Vein endothelial cell (primary cell): Measurements from ENCODE around the gene DYNLT2B. TPM values are rescaled to one million over a fixed set of nuclear protein-coding genes. Genes with fewer than 3 reads are reported as not detected.
A peak's percentile ranks its signal among the peaks of the same experiment; 100 is the strongest.

Experiments
- small RNA-seq: library from RNA; depleted of rRNA; stranded (forward); fragments of <200 nt; gene quantifications from one replicate; pipeline ENCODE3, GENCODE V24; 2012
- total RNA-seq: library from RNA; depleted of rRNA; stranded (reverse); fragments of >200 nt; gene quantifications from 2 replicates; pipeline ENCODE4 v1.2.3, GENCODE V29; 2012

The DYNLT2B gene
- 7.8 and 9.0 TPM in 2 replicates for total RNA-seq

DNA sequence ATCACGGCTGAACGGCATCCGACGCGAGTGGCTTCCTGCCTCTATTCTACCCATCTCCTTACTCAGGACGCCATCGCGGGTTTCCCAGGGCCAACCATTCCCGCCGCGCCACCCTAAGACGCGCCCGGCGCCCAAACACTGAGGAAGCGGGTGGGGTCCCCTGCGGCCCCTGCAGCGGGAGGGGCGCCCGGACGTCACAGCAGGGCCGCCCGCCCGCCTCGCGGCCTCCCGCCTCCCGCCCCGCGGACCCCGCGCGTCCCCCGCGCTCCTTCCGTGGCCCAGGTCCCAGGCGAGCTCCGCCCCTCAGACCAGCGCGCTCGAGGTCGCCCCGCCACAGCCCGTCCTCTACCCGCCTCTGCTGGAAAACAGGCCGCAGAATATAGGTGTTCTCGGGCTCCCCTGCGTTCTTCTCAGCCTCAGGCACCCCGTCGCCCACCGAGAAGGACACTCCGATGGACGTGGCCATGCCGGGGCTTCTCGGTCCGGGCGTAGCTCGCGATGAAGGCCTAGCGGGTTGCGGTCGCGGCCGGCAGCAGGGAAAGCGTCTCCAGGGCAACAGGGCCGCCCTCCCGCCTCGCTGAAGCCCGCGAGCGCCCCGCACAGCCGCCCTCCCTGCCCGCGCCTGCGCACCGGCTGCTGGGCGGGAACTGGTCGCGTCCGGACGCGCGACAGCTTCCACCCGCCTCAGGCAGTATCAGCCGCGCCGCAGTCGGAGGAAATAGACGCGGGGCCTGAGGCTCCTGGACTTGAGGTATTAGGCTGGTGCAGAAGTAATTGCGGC, at the start of gene DYNLT2B:
TSS of gene DYNLT2B (minus strand) at position 554 of the 781 bp plus-strand sequence. CDS start at position 466, 88 bp downstream.

GRCh38 chr3:196287440-196288140, 30.4 kb downstream of the DYNLT2B start, which contains the start of gene PCYT1A:
Gene PCYT1A, minus strand, starts transcription at chr3:196287726. Its CDS starts 17,195 bp downstream, at chr3:196270531.

Small RNA genes within 50 kb of the gene (small RNA-seq; reads per million reads assigned to genes)
- gene AC069257.2 = not detected
- gene RNU6-910P = 0.37 reads per million, percentile 18 among the genes with 10 or more reads in this experiment

Other genes with a start within 250 kb of the DYNLT2B start
- gene TFRC, start 236.2 kb downstream of the DYNLT2B start, total RNA-seq = 161 and 195 TPM in 2 replicates
- not detected in 2 replicates for gene ZDHHC19, start 106.8 kb downstream of the DYNLT2B start, total RNA-seq
- not detected in 2 replicates for gene SLC51A, start 101.7 kb downstream of the DYNLT2B start, total RNA-seq
- gene PCYT1A, start 30.5 kb downstream of the DYNLT2B start, total RNA-seq = 88.5 and 117 TPM in 2 replicates
- not detected in 2 replicates for gene TM4SF19, start 20.1 kb upstream of the DYNLT2B start, total RNA-seq
- 21.9 and 23.8 TPM in 2 replicates for gene UBXN7, start 114.2 kb upstream of the DYNLT2B start, total RNA-seq
- 20.3 and 27.0 TPM in 2 replicates for gene RNF168, start 185.5 kb upstream of the DYNLT2B start, total RNA-seq
- gene SMCO1, start 197.1 kb upstream of the DYNLT2B start, total RNA-seq = not detected in 2 replicates